ENCODE results near the gene LYZL6. TPM values are rescaled to one million over a fixed set of nuclear protein-coding genes. Genes with fewer than 3 reads are reported as not detected.

LYZL6 gene
- total and polyA plus RNA-seq, 10 of the 15 experiments (the other 5 are each of a cell fraction or from before 2014, with no cell fraction given): not detected

DNA sequence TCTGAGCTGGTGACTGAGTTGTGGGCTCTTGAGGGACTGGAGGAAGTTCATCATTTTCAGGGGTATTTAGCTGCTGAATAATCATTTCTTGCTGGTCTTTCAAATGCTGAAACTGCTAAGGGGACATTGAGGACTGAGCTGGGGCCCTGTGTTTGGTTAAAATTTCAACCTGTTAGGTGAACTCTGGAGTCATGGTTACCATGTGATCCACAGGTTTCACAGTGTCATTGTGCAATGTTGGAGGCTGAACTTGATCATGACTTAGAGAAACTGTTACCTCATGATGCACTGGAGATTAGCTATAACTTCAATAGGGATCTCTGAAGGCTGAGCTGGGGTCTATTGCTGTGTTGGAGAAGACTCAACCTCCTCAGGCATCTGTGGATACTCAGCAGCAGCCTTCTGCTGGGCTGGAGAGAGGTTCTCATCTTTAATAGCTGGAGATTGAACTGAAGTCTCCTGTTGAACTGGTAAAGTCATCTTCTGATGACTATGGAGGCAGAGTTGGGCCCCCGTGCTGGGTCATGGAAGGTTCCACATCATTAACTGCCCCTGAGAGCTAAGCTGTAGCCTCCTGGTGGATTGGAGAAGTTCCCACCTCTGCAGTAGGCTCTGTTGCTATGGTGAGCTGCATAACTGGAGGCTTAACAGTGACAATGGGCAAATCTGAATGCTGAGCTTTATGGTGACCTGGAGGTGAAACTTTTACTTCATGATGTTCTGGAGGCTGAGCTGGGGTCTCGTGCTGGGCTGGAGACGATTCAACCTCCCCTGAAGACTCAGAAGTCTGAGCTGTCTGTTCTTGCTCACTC is 28.2 kb downstream of the LYZL6 start (continued):
- no peak for TF ChIP-seq SUPT20H (IDR thresholded peaks at IDR 0.05; ENCODE audit: borderline replicate concordance, control insufficient read depth, low read depth, low read length)

DNA sequence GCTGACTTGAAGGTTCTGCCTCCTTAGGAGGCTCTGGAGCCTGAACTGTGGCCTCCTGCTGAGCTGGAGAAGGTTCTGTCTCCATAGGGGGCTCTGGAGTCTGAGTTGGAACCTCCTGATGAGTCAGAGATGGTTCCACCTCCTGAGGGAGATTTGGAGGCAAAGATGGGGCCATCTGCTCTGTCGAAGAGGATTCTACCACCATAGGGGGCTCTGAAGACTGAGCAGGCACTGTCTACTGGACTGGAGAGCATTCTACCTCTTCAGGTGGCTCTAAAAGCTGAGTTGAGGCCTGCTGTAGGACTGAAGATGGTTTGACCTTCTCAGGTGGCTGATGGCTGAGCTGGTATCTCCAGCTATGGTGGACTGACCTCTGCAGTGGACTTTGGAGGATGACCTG is 29.2 kb downstream of the LYZL6 start:
- Histone ChIP-seq H3K9ac (ENCODE audit: control insufficient read depth, insufficient read depth, low read length) (no peak overlapping the region), H3K9me3 (replicated peaks; ENCODE audit: control insufficient read depth, insufficient read depth, low read length) (no peaks in the 10 kb centered on the region), H3K27me3 (replicated peaks in 1 of 2; ENCODE audit: control insufficient read depth in 2 of 2, insufficient read depth in 2 of 2, low read length in 1 of 2) (no peaks in the 10 kb centered on the region), H3K36me3 (ENCODE audit: control insufficient read depth in 2 of 2, insufficient read depth in 2 of 2, low read length in 1 of 2) (no peaks in the 10 kb centered on the region), H3K4me3 (no peak overlapping the region), H3K4me1 (ENCODE audit: control insufficient read depth, insufficient read depth, low read length) (no peaks in the 10 kb centered on the region), H3K79me2 (ENCODE audit: control insufficient read depth, insufficient read depth, low read length) (no peaks in the 10 kb centered on the region), H2AFZ (ENCODE audit: control insufficient read depth, low read depth, low read length) (no peak overlapping the region), H3K27ac (ENCODE audit: control insufficient read depth, insufficient read depth) (no peak overlapping the region), H4K20me1 (ENCODE audit: control insufficient read depth, insufficient read depth) (no peaks in the 10 kb centered on the region), H3K4me2 (ENCODE audit: control insufficient read depth, insufficient read depth) (no peak overlapping the region)
- no peak for DNase-seq (ENCODE audit: low read depth, low spot score)
- no peak for FAIRE-seq
- intact Hi-C loops (cut with micrococcal nuclease; ENCODE audit: unreplicated experiment): no loop called here
- WGBS (ENCODE audit: insufficient coverage, insufficient replicate concordance, low lambda C conversion rate, missing lambda C conversion rate): 36% methylated on average over 1 of the region's 1 CpG
- no TSS peak for BruUV-seq (replicated peaks)
- ChIA-PET SMC1A (ENCODE audit: uncharacterized antibody, unreplicated experiment) (interaction anchor here (1.1 to 2.1 kb wide), 5 partner anchors 9 to 39 kb away, joined by 3 to 7 read pairs (median 4); no protein-coding TSS in a partner anchor), RAD21 (ENCODE audit: unreplicated experiment) (no interaction called here), POLR2A (interaction anchor here (1.0 kb wide), 1 partner anchor 8 kb away, joined by 4 read pairs; no protein-coding TSS in a partner anchor), CTCF (interaction anchor here (0.7 to 1.1 kb wide), 2 partner anchors 9 to 13 kb away, joined by 3 to 4 read pairs; no protein-coding TSS in a partner anchor)
- in situ Hi-C loops (cut with MboI): no loop called here
- ATAC-seq: no peak
- no peak for TF ChIP-seq ZSCAN29 (IDR thresholded peaks at IDR 0.05)
- TF ChIP-seq SRF (IDR thresholded peaks at IDR 0.05; ENCODE audit: low read depth in 2 of 2, low read length in 2 of 2): no peak
- no peak for TF ChIP-seq NBN (IDR thresholded peaks at IDR 0.05)
- TF ChIP-seq, protein P1, sequence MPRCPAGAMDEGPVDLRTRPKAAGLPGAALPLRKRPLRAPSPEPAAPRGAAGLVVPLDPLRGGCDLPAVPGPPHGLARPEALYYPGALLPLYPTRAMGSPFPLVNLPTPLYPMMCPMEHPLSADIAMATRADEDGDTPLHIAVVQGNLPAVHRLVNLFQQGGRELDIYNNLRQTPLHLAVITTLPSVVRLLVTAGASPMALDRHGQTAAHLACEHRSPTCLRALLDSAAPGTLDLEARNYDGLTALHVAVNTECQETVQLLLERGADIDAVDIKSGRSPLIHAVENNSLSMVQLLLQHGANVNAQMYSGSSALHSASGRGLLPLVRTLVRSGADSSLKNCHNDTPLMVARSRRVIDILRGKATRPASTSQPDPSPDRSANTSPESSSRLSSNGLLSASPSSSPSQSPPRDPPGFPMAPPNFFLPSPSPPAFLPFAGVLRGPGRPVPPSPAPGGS (IDR thresholded peaks at IDR 0.05; ENCODE audit: borderline replicate concordance, insufficient read depth, low read depth, low read length, poor library complexity, severe bottlenecking): no peak
- TF ChIP-seq PRDM15 (CRISPR knock-in tag; IDR thresholded peaks at IDR 0.05): no peak
- no peak for TF ChIP-seq BHLHE40 (IDR thresholded peaks at IDR 0.05; ENCODE audit: borderline replicate concordance in 1 of 2, low read depth in 2 of 2, low read length in 1 of 2)
- TF ChIP-seq SPI1 (IDR thresholded peaks at IDR 0.05; ENCODE audit: borderline replicate concordance, insufficient read depth, low read depth, low read length): no peak
- no peak for TF ChIP-seq SIN3A (IDR thresholded peaks at IDR 0.05; ENCODE audit: low read depth, low read length)
- TF ChIP-seq KLF5 (IDR thresholded peaks at IDR 0.05; ENCODE audit: partially characterized antibody): no peak
- TF ChIP-seq ZBTB11 (CRISPR knock-in tag; IDR thresholded peaks at IDR 0.05): no peak
- no peak for TF ChIP-seq BACH1 (IDR thresholded peaks at IDR 0.05; ENCODE audit: borderline replicate concordance)
